GM23338 (cell line): ENCODE measurements around the gene ACAN.

Experiments used
- CTCF ChIP-seq, 2 experiments: fragments of 200-600 bp in 1 of 2; sonication (generic) in 1 of 2; conservative IDR thresholded peaks; 2 replicates each; pipeline versions ENCODE4 v1.5.1 to v1.6.1; 2016 to 2017; ENCODE audit warnings: antibody characterized with exemption in 2 of 2, low read depth in 2 of 2, mild to moderate bottlenecking in 2 of 2, moderate library complexity in 1 of 2
- ETS1 ChIP-seq: IDR thresholded peaks from 2 replicates; pipeline ENCODE4 v1.6.1; 2016; ENCODE audit warnings: antibody characterized with exemption
- EZH2 ChIP-seq: fragments of 200-600 bp; sonication (generic); IDR thresholded peaks from one replicate; pipeline ENCODE4 v1.8.0; 2017; ENCODE audit warnings: antibody characterized with exemption, mild to moderate bottlenecking, low read depth; ENCODE audit not compliant: unreplicated experiment
- EZH2phosphoT487 ChIP-seq: fragments of 200-600 bp; sonication (generic); IDR thresholded peaks from one replicate; pipeline ENCODE4 v1.8.1; 2018; ENCODE audit warnings: antibody characterized with exemption; ENCODE audit not compliant: unreplicated experiment
- POLR2AphosphoS5 ChIP-seq: IDR thresholded peaks from 2 replicates; pipeline ENCODE4 v1.6.1; 2016; ENCODE audit warnings: antibody characterized with exemption, low read depth
- REST ChIP-seq: IDR thresholded peaks from one replicate; pipeline ENCODE4 v1.6.1; 2018; ENCODE audit warnings: antibody characterized with exemption; ENCODE audit not compliant: unreplicated experiment

- no peak for TF ChIP-seq EZH2
- no peak for TF ChIP-seq REST
- TF ChIP-seq POLR2AphosphoS5: no peak
- no peak for TF ChIP-seq CTCF (conservative IDR thresholded peaks at IDR 0.05; ENCODE audit: low read depth in 2 of 2)
- TF ChIP-seq ETS1: no peak
- no peak for TF ChIP-seq EZH2phosphoT487
These were observed 105.7 kb downstream of the ACAN start for GRCh38 chr15:88908697-88909621.
